GM19438 (cell line): ENCODE results near the gene WDR89.
"Not testable (repeated sequence)": the region's sequence is repeated elsewhere in the genome, so short reads cannot be mapped to it uniquely, and the experiment has no call there.

ENCODE experiments used
- ATAC-seq: cut with Tn5 transposase; IDR thresholded peaks from one replicate; pipeline ENCODE4 v1.9.1; 2021; ENCODE audit warnings: low read depth; ENCODE audit not compliant: unreplicated experiment

The WDR89 gene

GRCh38 chr14:63603749-63604277, 37.9 kb downstream of the WDR89 start:
- no peak for ATAC-seq

- ATAC-seq, result no peak
Observed at GRCh38 chr14:63598807-63599206, 42.9 kb downstream of the WDR89 start.

GRCh38 chr14:63596998-63597658, 44.5 kb downstream of the WDR89 start:
- no peak for ATAC-seq

GRCh38 chr14:63594455-63595372, 47.0 kb downstream of the WDR89 start:
- ATAC-seq, result no peak

- not testable (repeated sequence) for ATAC-seq
Observed at GRCh38 chr14:63583046-63583445, 58.6 kb downstream of the WDR89 start.

- no peak for ATAC-seq
Observed at GRCh38 chr14:63581491-63581890, 60.2 kb downstream of the WDR89 start.

GRCh38 chr14:63578300-63578699, 63.4 kb downstream of the WDR89 start:
- ATAC-seq, result no peak

GRCh38 chr14:63573581-63573980, 68.1 kb downstream of the WDR89 start:
- ATAC-seq, result no peak

GRCh38 chr14:63565448-63565847, 76.2 kb downstream of the WDR89 start:
- no peak for ATAC-seq

GRCh38 chr14:63564318-63564717, 77.4 kb downstream of the WDR89 start:
- ATAC-seq, result no peak

GRCh38 chr14:63563370-63564026, 78.2 kb downstream of the WDR89 start:
- no peak for ATAC-seq

- no peak for ATAC-seq
Observed at GRCh38 chr14:63562405-63562804, 79.3 kb downstream of the WDR89 start.

- no peak for ATAC-seq
Observed at GRCh38 chr14:63555572-63555971, 86.1 kb downstream of the WDR89 start.

GRCh38 chr14:63551332-63551731, 90.3 kb downstream of the WDR89 start:
- no peak for ATAC-seq

- ATAC-seq, result no peak
Observed at GRCh38 chr14:63547798-63548335, 93.8 kb downstream of the WDR89 start.
